ENCODE results near the gene DNAH11.
"Not testable (repeated sequence)": the region's sequence is repeated elsewhere in the genome, so short reads cannot be mapped to it uniquely, and the experiment has no call there.

Gene DNAH11

GRCh38 chr7:21670496-21670895 lies 127.7 kb downstream of the DNAH11 start:
- H3K27me3 ChIP-seq (ENCODE audit: insufficient read depth, low read length): no peaks in the 10 kb centered on the region
- no peak overlapping the region for H3K27ac ChIP-seq (ENCODE audit: low read depth, low read length)
- H3K9ac ChIP-seq (ENCODE audit: low read depth, low read length): no peak overlapping the region
- no peaks in the 10 kb centered on the region for H3K9me3 ChIP-seq (ENCODE audit: insufficient read depth, low read depth, low read length)
- no peak overlapping the region for H3K4me3 ChIP-seq (ENCODE audit: low read length)
- no peaks in the 10 kb centered on the region for H3K36me3 ChIP-seq (ENCODE audit: insufficient read depth, low read length)
- H3K4me1 ChIP-seq (ENCODE audit: insufficient read depth, low read length): peaks cover 3% of the 10 kb centered on the region; the same call in 1 of the 2 replicates
- WGBS: 80% methylated on average over 3 of the region's 3 CpGs

- 94% methylated on average over 3 of the region's 3 CpGs for WGBS
- H3K9me3 ChIP-seq (ENCODE audit: insufficient read depth, low read depth, low read length): no peaks in the 10 kb centered on the region
- H3K9ac ChIP-seq (ENCODE audit: low read depth, low read length): no peak overlapping the region
- H3K27ac ChIP-seq (ENCODE audit: low read depth, low read length): no peak overlapping the region
- H3K4me1 ChIP-seq (ENCODE audit: insufficient read depth, low read length): peaks cover 4% of the 10 kb centered on the region; the same call in 1 of the 2 replicates
- H3K4me3 ChIP-seq (ENCODE audit: low read length): no peak overlapping the region
- no peaks in the 10 kb centered on the region for H3K27me3 ChIP-seq (ENCODE audit: insufficient read depth, low read length)
- H3K36me3 ChIP-seq (ENCODE audit: insufficient read depth, low read length): no peaks in the 10 kb centered on the region
Measured at GRCh38 chr7:21671859-21672258, 129.0 kb downstream of the DNAH11 start.

- no peaks in the 10 kb centered on the region for H3K27me3 ChIP-seq (ENCODE audit: insufficient read depth, low read length)
- H3K4me3 ChIP-seq (ENCODE audit: low read length): no peak overlapping the region
- 79% methylated on average over 3 of the region's 3 CpGs for WGBS
- no peak overlapping the region for H3K9ac ChIP-seq (ENCODE audit: low read depth, low read length)
- H3K36me3 ChIP-seq (ENCODE audit: insufficient read depth, low read length): no peaks in the 10 kb centered on the region
- peaks cover 4% of the 10 kb centered on the region; the same call in 1 of the 2 replicates for H3K4me1 ChIP-seq (ENCODE audit: insufficient read depth, low read length)
- H3K27ac ChIP-seq (ENCODE audit: low read depth, low read length): no peak overlapping the region
- H3K9me3 ChIP-seq (ENCODE audit: insufficient read depth, low read depth, low read length): 0 out of 2 replicates have a peak, but pooled peaks cover 7% of the 10 kb centered on the region
Measured at GRCh38 chr7:21675255-21675654, 132.4 kb downstream of the DNAH11 start.

GRCh38 chr7:21690705-21691104 lies 147.9 kb downstream of the DNAH11 start:
- H3K4me3 ChIP-seq (ENCODE audit: low read length): no peak overlapping the region
- 93% methylated on average over 4 of the region's 5 CpGs for WGBS
- no peaks in the 10 kb centered on the region for H3K9me3 ChIP-seq (ENCODE audit: insufficient read depth, low read depth, low read length)
- H3K27me3 ChIP-seq (ENCODE audit: insufficient read depth, low read length): no peaks in the 10 kb centered on the region
- H3K27ac ChIP-seq (ENCODE audit: low read depth, low read length): no peak overlapping the region
- no peak overlapping the region for H3K9ac ChIP-seq (ENCODE audit: low read depth, low read length)
- no peaks in the 10 kb centered on the region for H3K36me3 ChIP-seq (ENCODE audit: insufficient read depth, low read length)
- no peaks in the 10 kb centered on the region; the same call in 1 of the 2 replicates for H3K4me1 ChIP-seq (ENCODE audit: insufficient read depth, low read length)

- H3K9me3 ChIP-seq (ENCODE audit: insufficient read depth, low read depth, low read length); H3K9ac ChIP-seq (ENCODE audit: low read depth, low read length); H3K4me3 ChIP-seq (ENCODE audit: low read length); H3K27me3 ChIP-seq (ENCODE audit: insufficient read depth, low read length); H3K36me3 ChIP-seq (ENCODE audit: insufficient read depth, low read length); H3K27ac ChIP-seq (ENCODE audit: low read depth, low read length); H3K4me1 ChIP-seq (ENCODE audit: insufficient read depth, low read length): not testable (repeated sequence)
- no CpG with 5 or more reads among the region's 5 CpGs for WGBS
Measured at GRCh38 chr7:21691146-21691545, 148.3 kb downstream of the DNAH11 start.

GRCh38 chr7:21700587-21700986 lies 157.7 kb downstream of the DNAH11 start:
- not testable (repeated sequence) for H3K9me3 ChIP-seq (ENCODE audit: insufficient read depth, low read depth, low read length); H3K27me3 ChIP-seq (ENCODE audit: insufficient read depth, low read length); H3K4me3 ChIP-seq (ENCODE audit: low read length); H3K4me1 ChIP-seq (ENCODE audit: insufficient read depth, low read length); H3K36me3 ChIP-seq (ENCODE audit: insufficient read depth, low read length); H3K9ac ChIP-seq (ENCODE audit: low read depth, low read length); H3K27ac ChIP-seq (ENCODE audit: low read depth, low read length)
- WGBS: no CpG with 5 or more reads among the region's 1 CpG

GRCh38 chr7:21702303-21702702 lies 159.5 kb downstream of the DNAH11 start:
- Histone ChIP-seq H3K27ac (ENCODE audit: low read depth, low read length) (no peak overlapping the region), H3K9me3 (ENCODE audit: insufficient read depth, low read depth, low read length) (no peaks in the 10 kb centered on the region), H3K9ac (ENCODE audit: low read depth, low read length) (no peak overlapping the region), H3K4me1 (ENCODE audit: insufficient read depth, low read length) (no peaks in the 10 kb centered on the region; the same call in 1 of the 2 replicates), H3K27me3 (ENCODE audit: insufficient read depth, low read length) (no peaks in the 10 kb centered on the region), H3K36me3 (ENCODE audit: insufficient read depth, low read length) (no peaks in the 10 kb centered on the region), H3K4me3 (ENCODE audit: low read length) (no peak overlapping the region)
- 87% methylated on average over 3 of the region's 3 CpGs for WGBS

GRCh38 chr7:21704359-21704758 lies 161.5 kb downstream of the DNAH11 start:
- no peak overlapping the region for H3K4me3 ChIP-seq (ENCODE audit: low read length)
- no peak overlapping the region for H3K9ac ChIP-seq (ENCODE audit: low read depth, low read length)
- no peak overlapping the region for H3K27ac ChIP-seq (ENCODE audit: low read depth, low read length)
- 91% methylated on average over 4 of the region's 4 CpGs for WGBS
- no peaks in the 10 kb centered on the region for H3K27me3 ChIP-seq (ENCODE audit: insufficient read depth, low read length)
- H3K9me3 ChIP-seq (ENCODE audit: insufficient read depth, low read depth, low read length): no peaks in the 10 kb centered on the region
- H3K36me3 ChIP-seq (ENCODE audit: insufficient read depth, low read length): no peaks in the 10 kb centered on the region
- H3K4me1 ChIP-seq (ENCODE audit: insufficient read depth, low read length): no peaks in the 10 kb centered on the region; the same call in 1 of the 2 replicates

GRCh38 chr7:21706131-21706530 lies 163.3 kb downstream of the DNAH11 start:
- H3K4me3 ChIP-seq (ENCODE audit: low read length): no peak overlapping the region

GRCh38 chr7:21707566-21707965 lies 164.7 kb downstream of the DNAH11 start:
- no peaks in the 10 kb centered on the region for H3K27me3 ChIP-seq (ENCODE audit: insufficient read depth, low read length)
- no peak overlapping the region for H3K27ac ChIP-seq (ENCODE audit: low read depth, low read length)
- no peaks in the 10 kb centered on the region for H3K9me3 ChIP-seq (ENCODE audit: insufficient read depth, low read depth, low read length)
- H3K4me3 ChIP-seq (ENCODE audit: low read length): no peak overlapping the region
- H3K36me3 ChIP-seq (ENCODE audit: insufficient read depth, low read length): no peaks in the 10 kb centered on the region
- H3K9ac ChIP-seq (ENCODE audit: low read depth, low read length): no peak overlapping the region
- WGBS: 94% methylated on average over 6 of the region's 7 CpGs
- H3K4me1 ChIP-seq (ENCODE audit: insufficient read depth, low read length): no peaks in the 10 kb centered on the region; the same call in 1 of the 2 replicates

More at GRCh38 chr7:21706131-21706530, 163.3 kb downstream of the DNAH11 start:
- Histone ChIP-seq H3K27ac (ENCODE audit: low read depth, low read length) (no peak overlapping the region), H3K36me3 (ENCODE audit: insufficient read depth, low read length) (no peaks in the 10 kb centered on the region), H3K4me1 (ENCODE audit: insufficient read depth, low read length) (no peaks in the 10 kb centered on the region; the same call in 1 of the 2 replicates), H3K9ac (ENCODE audit: low read depth, low read length) (no peak overlapping the region), H3K9me3 (ENCODE audit: insufficient read depth, low read depth, low read length) (no peaks in the 10 kb centered on the region), H3K27me3 (ENCODE audit: insufficient read depth, low read length) (no peaks in the 10 kb centered on the region)
- 96% methylated on average over 2 of the region's 3 CpGs for WGBS

GRCh38 chr7:21708096-21708495 lies 165.3 kb downstream of the DNAH11 start:
- H3K27ac ChIP-seq (ENCODE audit: low read depth, low read length): no peak overlapping the region
- no peaks in the 10 kb centered on the region; the same call in 1 of the 2 replicates for H3K4me1 ChIP-seq (ENCODE audit: insufficient read depth, low read length)
- H3K9me3 ChIP-seq (ENCODE audit: insufficient read depth, low read depth, low read length): no peaks in the 10 kb centered on the region
- no peak overlapping the region for H3K9ac ChIP-seq (ENCODE audit: low read depth, low read length)
- H3K36me3 ChIP-seq (ENCODE audit: insufficient read depth, low read length): no peaks in the 10 kb centered on the region
- 94% methylated on average over 6 of the region's 6 CpGs for WGBS
- H3K4me3 ChIP-seq (ENCODE audit: low read length): no peak overlapping the region
- no peaks in the 10 kb centered on the region for H3K27me3 ChIP-seq (ENCODE audit: insufficient read depth, low read length)

- H3K4me1 ChIP-seq (ENCODE audit: insufficient read depth, low read length): no peaks in the 10 kb centered on the region
- no peaks in the 10 kb centered on the region for H3K36me3 ChIP-seq (ENCODE audit: insufficient read depth, low read length)
- WGBS: 96% methylated on average over 5 of the region's 5 CpGs
- no peaks in the 10 kb centered on the region for H3K9me3 ChIP-seq (ENCODE audit: insufficient read depth, low read depth, low read length)
- no peak overlapping the region for H3K9ac ChIP-seq (ENCODE audit: low read depth, low read length)
- no peak overlapping the region for H3K27ac ChIP-seq (ENCODE audit: low read depth, low read length)
- no peaks in the 10 kb centered on the region for H3K27me3 ChIP-seq (ENCODE audit: insufficient read depth, low read length)
- no peak overlapping the region for H3K4me3 ChIP-seq (ENCODE audit: low read length)
Measured at GRCh38 chr7:21717323-21717722, 174.5 kb downstream of the DNAH11 start.
